ENCODE data around the gene HMX1. TPM values are rescaled to one million over a fixed set of nuclear protein-coding genes. Genes with fewer than 3 reads are reported as not detected.

HMX1 gene
- total and polyA plus RNA-seq, 10 of the 15 experiments (the other 5 are each of a cell fraction or from before 2014, with no cell fraction given) = not detected

- TF ChIP-seq, protein P1, sequence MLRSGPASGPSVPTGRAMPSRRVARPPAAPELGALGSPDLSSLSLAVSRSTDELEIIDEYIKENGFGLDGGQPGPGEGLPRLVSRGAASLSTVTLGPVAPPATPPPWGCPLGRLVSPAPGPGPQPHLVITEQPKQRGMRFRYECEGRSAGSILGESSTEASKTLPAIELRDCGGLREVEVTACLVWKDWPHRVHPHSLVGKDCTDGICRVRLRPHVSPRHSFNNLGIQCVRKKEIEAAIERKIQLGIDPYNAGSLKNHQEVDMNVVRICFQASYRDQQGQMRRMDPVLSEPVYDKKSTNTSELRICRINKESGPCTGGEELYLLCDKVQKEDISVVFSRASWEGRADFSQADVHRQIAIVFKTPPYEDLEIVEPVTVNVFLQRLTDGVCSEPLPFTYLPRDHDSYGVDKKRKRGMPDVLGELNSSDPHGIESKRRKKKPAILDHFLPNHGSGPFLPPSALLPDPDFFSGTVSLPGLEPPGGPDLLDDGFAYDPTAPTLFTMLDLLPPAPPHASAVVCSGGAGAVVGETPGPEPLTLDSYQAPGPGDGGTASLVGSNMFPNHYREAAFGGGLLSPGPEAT (IDR thresholded peaks at IDR 0.05; ENCODE audit: low read depth) = no peak
- TF ChIP-seq NFXL1 (IDR thresholded peaks at IDR 0.05; ENCODE audit: borderline replicate concordance) (no peak), RAD51 (IDR thresholded peaks at IDR 0.05) (no peak), BHLHE40 (IDR thresholded peaks at IDR 0.05; ENCODE audit: borderline replicate concordance in 1 of 2, low read depth in 2 of 2, low read length in 1 of 2) (no peak), MTA3 (IDR thresholded peaks at IDR 0.05; ENCODE audit: borderline replicate concordance, low read length) (no peak), TARDBP (IDR thresholded peaks at IDR 0.05; ENCODE audit: borderline replicate concordance) (no peak), TCF3 (IDR thresholded peaks at IDR 0.05; ENCODE audit: borderline replicate concordance, insufficient read depth, low read depth, low read length) (no peak), NFYA (IDR thresholded peaks at IDR 0.05; ENCODE audit: borderline replicate concordance, low read depth, low read length) (no peak)
Measured at GRCh38 chr4:8904041-8904501, 32.4 kb upstream of the HMX1 start (continued).

- Histone ChIP-seq H3K79me2 (ENCODE audit: control insufficient read depth, insufficient read depth, low read length) (no peaks in the 10 kb centered on the region), H3K27ac (ENCODE audit: control insufficient read depth, insufficient read depth) (no peak overlapping the region), H3K9ac (ENCODE audit: control insufficient read depth, insufficient read depth, low read length) (no peak overlapping the region), H4K20me1 (ENCODE audit: control insufficient read depth, insufficient read depth) (no peaks in the 10 kb centered on the region), H2AFZ (ENCODE audit: control insufficient read depth, low read depth, low read length) (no peak overlapping the region), H3K27me3 (replicated peaks in 1 of 2; ENCODE audit: control insufficient read depth in 2 of 2, insufficient read depth in 2 of 2, low read length in 1 of 2) (no peaks in the 10 kb centered on the region; a peak in 1 of 4 replicates), H3K9me3 (replicated peaks; ENCODE audit: control insufficient read depth, insufficient read depth, low read length) (peaks cover 6% of the 10 kb centered on the region; the same call in 2 of the 3 replicates), H3K4me3 (no peak overlapping the region), H3K4me2 (ENCODE audit: control insufficient read depth, insufficient read depth) (no peak overlapping the region), H3K4me1 (ENCODE audit: control insufficient read depth, insufficient read depth, low read length) (no peaks in the 10 kb centered on the region), H3K36me3 (ENCODE audit: control insufficient read depth in 2 of 2, insufficient read depth in 2 of 2, low read length in 1 of 2) (no peaks in the 10 kb centered on the region)
- ChIA-PET POLR2A (no interaction called here), RAD21 (ENCODE audit: unreplicated experiment) (no interaction called here), SMC1A (ENCODE audit: uncharacterized antibody, unreplicated experiment) (no interaction called here), CTCF (no interaction called here)
- DNase-seq (ENCODE audit: low read depth, low spot score) (no peak), FAIRE-seq (no peak), ATAC-seq (no peak)
- intact Hi-C loops (cut with micrococcal nuclease; ENCODE audit: unreplicated experiment) (no loop called here), in situ Hi-C loops (cut with MboI) (no loop called here)
- no TSS peak for BruUV-seq (replicated peaks)
- WGBS (ENCODE audit: insufficient coverage, insufficient replicate concordance, low lambda C conversion rate, missing lambda C conversion rate) = 46% methylated on average over 6 of the region's 6 CpGs
- TF ChIP-seq EP300 (IDR thresholded peaks at IDR 0.05; ENCODE audit: borderline replicate concordance in 1 of 2, control insufficient read depth in 1 of 2, low read depth in 2 of 2, low read length in 2 of 2) = no peak
- no peak for TF ChIP-seq RAD21 (IDR thresholded peaks at IDR 0.05; ENCODE audit: insufficient read depth, low read depth, low read length)
- TF ChIP-seq POLR2A (IDR thresholded peaks at IDR 0.05; ENCODE audit: low read depth, low read length) = no peak
- no peak for TF ChIP-seq PRDM15 (CRISPR knock-in tag; IDR thresholded peaks at IDR 0.05)
- no peak for TF ChIP-seq MAX (IDR thresholded peaks at IDR 0.05; ENCODE audit: low read depth, low read length)
- TF ChIP-seq, protein P2, sequence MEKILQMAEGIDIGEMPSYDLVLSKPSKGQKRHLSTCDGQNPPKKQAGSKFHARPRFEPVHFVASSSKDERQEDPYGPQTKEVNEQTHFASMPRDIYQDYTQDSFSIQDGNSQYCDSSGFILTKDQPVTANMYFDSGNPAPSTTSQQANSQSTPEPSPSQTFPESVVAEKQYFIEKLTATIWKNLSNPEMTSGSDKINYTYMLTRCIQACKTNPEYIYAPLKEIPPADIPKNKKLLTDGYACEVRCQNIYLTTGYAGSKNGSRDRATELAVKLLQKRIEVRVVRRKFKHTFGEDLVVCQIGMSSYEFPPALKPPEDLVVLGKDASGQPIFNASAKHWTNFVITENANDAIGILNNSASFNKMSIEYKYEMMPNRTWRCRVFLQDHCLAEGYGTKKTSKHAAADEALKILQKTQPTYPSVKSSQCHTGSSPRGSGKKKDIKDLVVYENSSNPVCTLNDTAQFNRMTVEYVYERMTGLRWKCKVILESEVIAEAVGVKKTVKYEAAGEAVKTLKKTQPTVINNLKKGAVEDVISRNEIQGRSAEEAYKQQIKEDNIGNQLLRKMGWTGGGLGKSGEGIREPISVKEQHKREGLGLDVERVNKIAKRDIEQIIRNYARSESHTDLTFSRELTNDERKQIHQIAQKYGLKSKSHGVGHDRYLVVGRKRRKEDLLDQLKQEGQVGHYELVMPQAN (conservative IDR thresholded peaks at IDR 0.05) = no peak
- TF ChIP-seq KDM1A (IDR thresholded peaks at IDR 0.05; ENCODE audit: borderline replicate concordance) = no peak
Measured at GRCh38 chr4:8901335-8901734, 29.7 kb upstream of the HMX1 start.
